Keratinocyte (primary cell): Measurements from ENCODE around the gene PPP2R5E.

Source experiments
- EZH2 ChIP-seq: IDR thresholded peaks from one replicate; pipeline ENCODE4 v1.6.1; 2012; ENCODE audit warnings: inconsistent platforms, mild to moderate bottlenecking, low read length, moderate library complexity
- TF ChIP-seq, protein P1 (sequence below), 3 experiments: IDR thresholded peaks in 1 of 3; conservative IDR thresholded peaks in 1 of 3; optimal IDR thresholded peaks in 1 of 3; 2 replicates in 2 of 3; 3 replicates in 1 of 3; pipeline versions ENCODE3 to v1.5.1; 2011; ENCODE audit warnings: low read length in 3 of 3, mild to moderate bottlenecking in 3 of 3, moderate library complexity in 2 of 3, control low read depth in 1 of 3, inconsistent platforms in 1 of 3; ENCODE audit not compliant: insufficient read depth in 2 of 3; ENCODE audit errors: extremely low read depth in 1 of 3

DNA sequence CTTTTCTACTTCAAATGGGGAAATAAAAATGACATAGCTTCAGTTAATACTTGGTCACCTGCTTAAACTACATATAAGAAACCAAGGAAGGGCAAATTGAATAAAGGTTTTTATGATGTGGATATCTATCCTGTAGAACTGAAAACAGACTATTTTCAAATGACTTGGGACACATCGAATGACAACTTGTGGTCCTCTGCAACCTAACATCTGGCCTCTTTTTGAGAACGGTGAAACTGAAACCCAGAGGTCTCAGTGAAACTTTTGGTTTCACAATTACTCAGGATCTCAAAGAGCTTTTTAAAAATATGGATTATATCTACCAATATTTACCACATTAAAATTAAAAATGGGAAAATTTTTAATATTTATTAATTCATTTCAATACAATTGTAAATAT, 65.2 kb downstream of the PPP2R5E start:
- TF ChIP-seq, protein P1, sequence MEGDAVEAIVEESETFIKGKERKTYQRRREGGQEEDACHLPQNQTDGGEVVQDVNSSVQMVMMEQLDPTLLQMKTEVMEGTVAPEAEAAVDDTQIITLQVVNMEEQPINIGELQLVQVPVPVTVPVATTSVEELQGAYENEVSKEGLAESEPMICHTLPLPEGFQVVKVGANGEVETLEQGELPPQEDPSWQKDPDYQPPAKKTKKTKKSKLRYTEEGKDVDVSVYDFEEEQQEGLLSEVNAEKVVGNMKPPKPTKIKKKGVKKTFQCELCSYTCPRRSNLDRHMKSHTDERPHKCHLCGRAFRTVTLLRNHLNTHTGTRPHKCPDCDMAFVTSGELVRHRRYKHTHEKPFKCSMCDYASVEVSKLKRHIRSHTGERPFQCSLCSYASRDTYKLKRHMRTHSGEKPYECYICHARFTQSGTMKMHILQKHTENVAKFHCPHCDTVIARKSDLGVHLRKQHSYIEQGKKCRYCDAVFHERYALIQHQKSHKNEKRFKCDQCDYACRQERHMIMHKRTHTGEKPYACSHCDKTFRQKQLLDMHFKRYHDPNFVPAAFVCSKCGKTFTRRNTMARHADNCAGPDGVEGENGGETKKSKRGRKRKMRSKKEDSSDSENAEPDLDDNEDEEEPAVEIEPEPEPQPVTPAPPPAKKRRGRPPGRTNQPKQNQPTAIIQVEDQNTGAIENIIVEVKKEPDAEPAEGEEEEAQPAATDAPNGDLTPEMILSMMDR (optimal IDR thresholded peaks at IDR 0.05 in 1 of 3, IDR thresholded peaks at IDR 0.05 in 1 of 3, conservative IDR thresholded peaks at IDR 0.05 in 1 of 3; ENCODE audit: extremely low read depth in 1 of 3, insufficient read depth in 2 of 3, low read length in 3 of 3), result no peak
- TF ChIP-seq EZH2, result no peak
